ENCODE data around the gene FOXP1.
A peak's percentile ranks its signal among the peaks of the same experiment; 100 is the strongest.
"Not testable (repeated sequence)": the region's sequence is repeated elsewhere in the genome, so short reads cannot be mapped to it uniquely, and the experiment has no call there.

FOXP1 gene

DNA sequence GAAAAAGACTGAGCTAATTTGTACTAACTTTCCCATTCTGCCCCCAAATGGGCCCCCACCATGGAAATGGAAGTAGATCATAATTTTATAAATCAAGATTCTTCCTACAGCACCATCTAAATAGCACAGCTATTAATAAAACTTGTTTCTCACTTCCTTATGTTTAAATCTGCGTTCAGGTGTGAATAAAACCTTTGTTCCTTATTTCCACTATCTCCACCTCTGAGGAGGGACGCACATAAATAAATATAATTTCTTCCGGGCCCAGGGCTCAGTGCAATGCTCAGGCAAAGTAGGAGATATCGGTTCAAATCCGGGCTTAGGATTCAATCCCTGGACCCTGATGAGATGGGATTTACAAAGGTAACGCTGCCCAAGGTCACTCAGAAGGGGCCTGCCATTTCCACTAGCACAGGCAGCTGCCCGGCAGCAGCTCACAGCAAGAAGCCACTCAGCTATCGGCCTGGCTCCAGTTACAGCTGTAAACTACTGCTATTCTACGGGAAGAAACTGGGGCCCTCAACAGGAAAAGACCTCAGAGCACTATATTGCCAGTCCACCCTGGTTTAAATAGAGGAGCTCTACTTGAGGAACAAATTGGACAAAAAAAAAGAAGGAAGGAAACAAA is 52.5 kb downstream of the FOXP1 start:
- DNase-seq (ENCODE audit: low spot score), result no peak

DNA sequence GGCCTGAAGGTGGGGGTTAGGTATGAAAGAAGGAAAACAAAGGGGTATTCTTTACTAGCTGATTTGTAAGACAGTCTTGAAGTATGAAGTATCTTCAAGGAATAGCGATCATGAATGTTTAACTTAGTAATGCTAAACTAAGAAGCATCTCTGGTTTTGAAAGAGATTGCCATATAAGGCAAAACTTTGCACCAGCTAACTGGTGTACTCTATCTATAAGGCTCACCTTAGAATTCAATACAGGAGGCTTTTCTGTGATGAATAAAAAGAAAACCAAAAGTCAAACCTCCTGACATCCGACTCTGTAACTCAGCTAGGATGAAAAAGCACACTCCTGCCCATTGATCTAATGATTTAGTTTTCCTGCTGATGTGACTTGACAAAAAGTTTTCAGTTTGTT is 54.7 kb downstream of the FOXP1 start:
- no peak for DNase-seq (ENCODE audit: low spot score)

DNA sequence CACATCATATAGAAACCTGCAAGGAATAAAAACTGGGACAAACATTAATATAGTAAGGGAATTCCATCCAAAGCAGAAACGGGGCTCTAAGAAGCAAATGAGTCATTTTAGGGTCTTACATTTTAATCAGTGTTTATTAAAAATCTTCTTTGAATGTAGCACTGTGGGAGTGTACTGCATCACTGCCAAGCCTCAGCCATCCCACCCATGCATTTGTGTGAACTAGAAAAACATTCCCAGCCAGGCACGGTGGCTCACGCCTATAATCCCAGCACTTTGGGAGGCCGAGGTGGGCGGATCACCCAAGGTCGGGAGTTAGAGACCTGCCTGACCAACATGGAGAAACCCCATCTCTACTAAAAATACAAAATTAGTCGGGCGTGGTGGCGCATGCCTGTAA is 57.1 kb downstream of the FOXP1 start:
- DNase-seq (ENCODE audit: low spot score), result not testable (repeated sequence)

- DNase-seq (ENCODE audit: low spot score), result no peak
These were observed 58.1 kb downstream of the FOXP1 start for GRCh38 chr3:71525391-71525790.

DNA sequence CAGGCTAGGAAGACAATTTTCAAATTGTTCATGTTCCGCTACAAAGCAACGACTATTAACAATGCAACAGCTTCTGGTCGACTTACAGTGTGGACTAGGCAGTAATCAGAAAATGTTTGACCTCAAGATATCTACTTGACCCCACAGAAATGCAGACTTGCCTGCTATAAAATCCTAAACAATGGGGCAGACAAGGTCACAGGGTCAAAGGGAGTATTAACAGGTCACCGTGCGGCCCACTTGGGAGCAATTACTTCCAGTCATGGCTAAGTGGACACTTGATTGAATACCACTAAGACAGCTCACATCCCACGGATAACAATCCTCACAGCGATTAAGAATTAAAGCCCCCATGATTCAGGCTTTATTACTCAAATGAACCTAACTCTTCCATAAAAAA is 58.9 kb downstream of the FOXP1 start:
- no peak for DNase-seq (ENCODE audit: low spot score)

DNA sequence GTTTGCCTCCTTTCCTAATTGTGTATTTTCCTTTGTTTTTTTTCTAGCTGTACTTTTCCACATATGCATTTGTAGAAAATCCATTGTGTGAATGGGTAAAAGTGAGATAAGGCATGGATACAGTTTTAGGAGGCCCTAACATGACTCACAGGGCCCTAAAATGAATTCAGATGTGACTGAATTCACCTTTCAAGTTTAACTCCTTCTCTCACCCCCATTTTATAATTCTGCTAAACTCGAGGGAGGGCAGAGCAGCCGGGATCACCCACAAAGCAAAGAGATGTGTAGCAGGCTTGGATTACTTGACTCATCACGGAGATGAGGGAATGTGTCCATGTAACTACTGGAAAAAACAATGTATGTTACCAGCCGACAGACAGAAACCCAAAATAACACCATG is 59.9 kb downstream of the FOXP1 start:
- DNase-seq (ENCODE audit: low spot score), result no peak

DNA sequence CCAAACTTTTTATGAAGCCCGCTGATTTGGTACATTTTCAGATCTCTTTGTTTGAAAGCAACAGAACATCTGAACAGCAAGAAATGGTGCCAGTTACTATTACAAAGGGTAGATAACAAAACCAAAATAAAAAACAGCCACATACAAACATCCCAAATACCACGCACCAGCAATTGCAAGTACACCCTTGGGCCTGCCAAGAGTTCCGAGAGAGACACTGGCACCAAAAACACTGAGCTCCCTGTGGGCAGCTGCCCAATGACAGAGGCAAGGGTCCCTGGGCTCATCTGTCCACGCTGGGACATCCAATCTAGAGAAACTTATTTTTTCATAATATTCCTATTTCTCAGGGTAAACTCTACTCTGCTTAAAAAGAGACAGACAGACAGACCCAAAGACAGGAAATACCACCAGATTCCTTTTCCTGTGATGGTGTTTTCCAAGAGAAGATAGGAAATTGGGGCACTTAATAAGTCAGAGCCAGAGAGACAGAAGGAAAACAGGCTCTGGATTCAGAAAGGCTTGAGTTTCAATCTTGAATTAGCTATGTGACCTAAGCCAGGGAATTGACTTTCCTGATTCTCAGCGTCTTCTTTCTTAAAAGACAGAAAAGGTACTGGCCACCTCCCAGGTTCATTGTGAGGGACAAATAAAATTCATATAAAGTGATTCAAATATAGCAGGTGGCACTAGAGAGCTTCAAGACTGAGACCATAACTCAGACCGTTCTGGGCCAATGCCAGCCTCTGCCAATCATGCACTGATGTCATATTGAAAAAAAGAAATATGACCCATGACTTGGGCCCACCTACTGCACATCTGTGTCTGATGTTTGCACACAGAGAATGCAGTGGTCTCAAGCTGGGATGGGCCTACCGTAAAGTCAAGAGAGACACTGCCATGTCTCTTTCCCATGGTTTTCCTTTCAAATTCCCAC is 61.3 kb downstream of the FOXP1 start:
- DNase-seq (ENCODE audit: low spot score), result peak; percentile 21

DNA sequence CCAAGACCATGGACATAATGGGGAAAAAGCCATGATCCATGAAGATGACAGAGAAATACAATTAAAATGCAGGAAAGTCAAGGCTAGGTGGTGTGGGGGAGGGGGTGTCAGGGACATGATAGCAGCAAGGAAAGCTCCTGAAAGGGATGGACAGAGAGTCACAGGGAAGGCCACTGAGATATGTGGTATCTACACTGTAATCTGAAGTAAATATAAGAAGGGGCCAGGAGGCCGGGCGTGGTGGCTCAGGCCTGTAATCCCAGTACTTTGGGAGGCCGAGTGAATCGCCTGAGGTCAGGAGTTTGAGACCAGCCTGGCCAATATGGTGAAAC is 62.5 kb downstream of the FOXP1 start:
- DNase-seq (ENCODE audit: low spot score), result no peak

DNA sequence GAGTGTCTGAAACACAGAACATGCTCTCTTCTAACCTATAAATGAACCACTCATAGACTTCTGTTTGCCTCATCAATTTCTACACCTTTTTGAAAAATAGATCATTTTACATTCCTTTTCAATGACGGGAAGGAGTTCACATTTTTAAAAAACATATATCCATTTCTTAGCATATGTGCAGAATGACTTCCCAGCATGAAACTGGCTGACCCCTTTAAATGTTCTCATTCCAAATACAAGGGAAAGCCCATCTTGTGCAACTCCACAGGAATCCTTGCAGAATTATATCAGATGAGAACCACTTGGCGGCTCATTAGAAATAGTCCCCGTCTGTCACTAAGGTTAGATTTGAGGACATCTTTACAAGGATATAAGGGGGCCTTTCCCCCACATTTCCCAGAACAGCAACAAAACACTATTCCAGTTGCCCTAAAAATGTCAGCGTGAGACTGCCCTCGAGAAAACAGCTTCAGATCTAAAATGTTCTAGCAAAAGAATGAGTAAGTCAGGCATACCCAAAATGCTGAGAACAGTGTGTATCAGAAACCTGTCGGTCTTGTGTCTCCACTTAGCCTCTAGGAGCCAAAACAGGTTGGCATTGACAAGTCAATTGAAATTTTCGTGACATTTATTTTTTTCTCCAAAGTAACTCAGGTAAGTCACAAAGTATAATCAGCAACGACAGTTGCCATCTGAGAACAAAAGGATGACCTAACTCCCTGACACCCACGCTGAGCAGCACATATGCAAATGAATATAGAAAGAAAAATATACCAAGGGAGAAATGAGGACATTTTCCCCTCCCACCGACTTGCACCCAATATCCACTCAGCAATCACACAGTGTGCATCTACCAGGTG is 63.1 kb downstream of the FOXP1 start:
- DNase-seq (ENCODE audit: low spot score), result no peak

DNA sequence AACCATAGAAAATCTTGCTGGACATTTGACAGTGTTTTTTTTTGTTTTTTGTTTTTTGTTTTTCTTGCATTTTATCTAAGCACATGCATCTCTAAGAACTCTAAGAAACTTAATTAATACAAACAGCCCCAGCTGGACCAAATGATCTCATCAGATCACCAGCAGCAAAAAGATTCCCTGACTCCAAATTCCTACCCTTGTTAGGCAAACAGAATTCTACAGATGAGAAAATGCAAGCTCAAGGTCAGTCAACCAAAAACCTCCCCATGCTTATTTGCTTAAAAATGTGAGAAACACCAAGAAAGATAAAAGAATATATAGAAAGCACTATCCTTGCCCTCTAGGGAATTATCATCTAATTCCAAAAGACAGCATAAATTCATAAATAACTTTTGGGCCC is 65.4 kb downstream of the FOXP1 start:
- no peak for DNase-seq (ENCODE audit: low spot score)

DNA sequence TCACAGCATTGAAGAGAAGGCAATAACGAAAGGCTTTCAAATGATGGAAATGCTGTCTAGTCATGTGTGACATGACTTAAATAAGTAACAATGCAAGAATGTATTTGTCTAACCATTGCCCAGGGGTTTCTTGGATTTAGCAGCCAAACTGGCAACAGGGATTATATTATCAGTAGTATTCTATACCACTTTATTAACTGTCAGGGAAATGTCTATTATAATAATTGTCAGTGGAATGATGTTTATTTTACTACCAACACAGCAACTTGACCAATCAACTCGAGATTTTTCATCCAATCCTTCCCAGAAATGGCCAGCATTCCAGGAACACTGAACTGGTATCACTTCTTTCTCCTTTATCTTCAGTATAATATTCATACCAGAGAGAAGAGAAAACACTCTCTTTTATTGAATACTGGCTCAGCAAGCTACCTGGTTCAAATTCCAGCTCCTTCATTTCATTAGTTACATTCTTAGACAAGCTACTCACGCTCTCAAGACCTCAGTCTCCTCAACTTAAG is 66.2 kb downstream of the FOXP1 start:
- DNase-seq (ENCODE audit: low spot score), result no peak

GRCh38 chr3:71515636-71516365 is 67.7 kb downstream of the FOXP1 start:
- DNase-seq (ENCODE audit: low spot score), result peak; percentile 29

- DNase-seq (ENCODE audit: low spot score), result no peak
These were observed 68.9 kb downstream of the FOXP1 start for GRCh38 chr3:71514621-71515020.

DNA sequence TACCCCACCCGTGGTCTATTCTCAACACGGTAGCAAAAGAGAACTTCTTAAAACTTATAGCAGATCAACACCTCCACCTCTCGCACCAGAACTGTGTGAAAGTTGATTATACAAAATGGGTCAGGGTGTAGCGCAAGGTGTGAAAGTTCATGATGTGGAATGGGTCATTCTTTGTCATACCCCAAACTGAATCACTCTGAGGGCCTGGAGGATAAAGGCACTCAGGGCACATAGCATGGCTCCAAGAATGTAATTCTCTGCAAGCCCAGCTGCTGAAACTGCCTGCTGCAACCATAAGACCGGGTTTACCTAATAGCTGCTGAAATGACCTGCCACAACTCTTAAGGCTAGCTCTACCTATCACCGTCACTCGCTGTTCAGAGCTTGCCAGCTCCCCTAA is 70.0 kb downstream of the FOXP1 start:
- DNase-seq (ENCODE audit: low spot score), result no peak

DNA sequence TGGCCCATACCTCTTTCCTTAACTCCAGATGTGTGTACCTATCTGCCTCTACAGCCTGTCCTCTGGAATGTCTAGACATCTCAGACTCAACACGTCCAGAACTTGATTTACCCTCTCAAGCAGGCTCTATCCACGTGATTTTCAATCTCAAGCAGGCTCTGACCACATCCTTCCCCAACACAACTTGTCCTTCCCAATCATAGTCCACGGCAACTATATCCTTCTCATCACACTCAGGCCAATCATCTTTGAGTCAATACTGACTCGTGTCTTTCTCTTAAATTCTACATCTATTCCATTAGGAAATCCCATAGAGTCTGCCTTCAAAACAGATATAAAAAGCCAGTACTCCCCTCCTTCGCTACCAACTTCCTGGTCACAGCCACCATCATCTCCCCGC is 70.4 kb downstream of the FOXP1 start:
- no peak for DNase-seq (ENCODE audit: low spot score)

- no peak for DNase-seq (ENCODE audit: low spot score)
These were observed 71.0 kb downstream of the FOXP1 start for GRCh38 chr3:71512544-71512943.

DNA sequence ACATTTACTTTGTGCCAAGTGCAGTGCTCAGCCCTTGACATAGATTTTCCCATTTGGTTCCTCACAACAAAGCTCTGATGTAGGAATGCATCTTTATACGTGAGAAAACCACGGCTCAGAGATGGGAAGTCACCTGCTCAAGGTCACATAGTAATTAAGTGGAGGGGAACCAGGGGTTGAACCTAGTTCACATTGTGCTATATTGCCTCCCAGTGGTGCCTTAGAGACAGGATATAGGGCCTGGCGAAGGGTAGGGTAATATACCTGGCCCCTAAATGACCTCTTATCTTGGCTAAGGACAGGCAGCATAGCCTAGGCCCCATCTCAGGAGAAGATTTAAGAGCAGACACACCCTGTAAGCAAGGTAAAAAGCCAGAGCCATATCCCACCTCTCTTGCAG is 71.5 kb downstream of the FOXP1 start:
- no peak for DNase-seq (ENCODE audit: low spot score)

DNA sequence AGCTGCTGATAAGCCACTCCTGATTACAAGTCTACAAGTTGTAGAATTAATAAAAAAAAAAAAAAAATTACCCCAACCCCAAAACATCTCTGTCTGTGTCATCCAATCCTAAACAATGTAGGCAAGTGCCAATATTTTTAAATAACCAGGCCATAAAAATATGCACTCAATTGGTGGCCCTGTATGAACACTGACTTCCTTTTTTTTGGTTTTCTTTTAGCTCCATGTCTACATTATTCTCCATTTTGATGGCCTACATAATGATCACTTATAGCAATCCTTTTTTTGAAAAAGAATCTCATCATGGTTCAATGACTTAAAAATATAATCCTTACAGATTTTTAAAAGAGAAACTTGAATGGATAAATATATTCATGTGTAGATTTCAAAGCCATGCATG is 72.1 kb downstream of the FOXP1 start:
- no peak for DNase-seq (ENCODE audit: low spot score)

GRCh38 chr3:71511037-71511436 is 72.5 kb downstream of the FOXP1 start:
- DNase-seq (ENCODE audit: low spot score), result no peak

DNA sequence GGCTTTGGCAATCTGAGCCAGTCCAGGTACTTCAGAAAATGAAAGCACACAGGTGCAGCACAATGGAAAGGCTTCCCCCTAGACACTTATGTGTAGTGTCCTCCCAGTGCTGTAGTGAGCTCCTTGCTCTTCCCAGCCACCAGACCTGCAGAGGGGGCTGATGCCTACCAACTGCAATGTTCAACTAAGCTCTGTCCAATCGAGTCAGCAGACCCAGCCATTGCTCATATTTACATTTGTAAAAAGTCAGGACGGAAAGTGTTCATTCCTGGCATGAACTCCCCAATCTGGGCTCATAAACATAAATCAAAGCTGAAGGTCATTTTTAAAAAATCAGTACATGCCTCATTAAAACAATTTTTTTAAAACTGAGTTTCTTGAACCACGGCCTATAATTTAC is 73.0 kb downstream of the FOXP1 start:
- DNase-seq (ENCODE audit: low spot score), result no peak

GRCh38 chr3:71509066-71509465 is 74.5 kb downstream of the FOXP1 start:
- no peak for DNase-seq (ENCODE audit: low spot score)

All from kidney capillary endothelial cell (primary cell).